DND-41 (cell line): ENCODE results near the gene RGS21.

Experiments used
- ATAC-seq: fragments of 200-7000 bp; cut with Tn5 transposase; 3 replicates; pipeline ENCODE4 v1.9.1; 2021; ENCODE audit warnings: low read depth; ENCODE audit not compliant: insufficient read depth
- DNase-seq: peaks from one replicate; pipeline ENCODE4 v3.0.0-alpha.2; 2020
- H2AFZ ChIP-seq: 2 replicates; pipeline ENCODE4 v1.6.0; 2012; ENCODE audit warnings: low read depth, low read length
- H3K27ac ChIP-seq: 2 replicates; pipeline ENCODE4 v1.5.1; 2012; ENCODE audit warnings: low read length, inconsistent platforms
- H3K27me3 ChIP-seq: fragments of 200-600 bp; sonication (generic); 2 replicates; pipeline ENCODE4 v1.6.0; 2012; ENCODE audit warnings: low read length, mild to moderate bottlenecking, inconsistent platforms; ENCODE audit not compliant: insufficient read depth, poor library complexity
- H3K36me3 ChIP-seq: 2 replicates; pipeline ENCODE4 v1.5.1; 2012; ENCODE audit warnings: low read length, inconsistent platforms; ENCODE audit not compliant: insufficient read depth
- H3K4me1 ChIP-seq: 2 replicates; pipeline ENCODE4 v1.5.1; 2012; ENCODE audit warnings: mild to moderate bottlenecking, low read length; ENCODE audit not compliant: insufficient read depth
- H3K4me2 ChIP-seq: 2 replicates; pipeline ENCODE4 v1.6.0; 2012; ENCODE audit warnings: mild to moderate bottlenecking, moderate library complexity, low read length, inconsistent platforms; ENCODE audit not compliant: insufficient read depth
- H3K4me3 ChIP-seq, 2 experiments: fragments of 200-600 bp in 1 of 2; shearing (Covaris generic) in 1 of 2; 2 replicates each; pipeline ENCODE4 v1.5.1; 2012 to 2016; ENCODE audit warnings: inconsistent platforms in 2 of 2, low read length in 2 of 2, mild to moderate bottlenecking in 2 of 2, low read depth in 1 of 2, moderate library complexity in 1 of 2
- H3K79me2 ChIP-seq: 2 replicates; pipeline ENCODE4 v1.6.0; 2012; ENCODE audit warnings: low read length, inconsistent platforms; ENCODE audit not compliant: insufficient read depth
- H3K9ac ChIP-seq: 2 replicates; pipeline ENCODE4 v1.6.0; 2012; ENCODE audit warnings: low read depth, mild to moderate bottlenecking, inconsistent platforms, low read length, moderate library complexity
- H3K9me3 ChIP-seq: 2 replicates; pipeline ENCODE4 v1.5.1; 2012; ENCODE audit warnings: low read length, moderate library complexity, mild to moderate bottlenecking, inconsistent platforms; ENCODE audit not compliant: insufficient read depth, severe bottlenecking
- H4K20me1 ChIP-seq: 2 replicates; pipeline ENCODE4 v1.6.0; 2012; ENCODE audit warnings: low read length; ENCODE audit not compliant: insufficient read depth
- EZH2 ChIP-seq: IDR thresholded peaks from 3 replicates; pipeline ENCODE4 v1.6.1; 2012; ENCODE audit warnings: borderline replicate concordance, low read depth, mild to moderate bottlenecking, moderate library complexity, low read length, inconsistent platforms; ENCODE audit not compliant: severe bottlenecking
- TF ChIP-seq, protein P1 (sequence below): IDR thresholded peaks from 2 replicates; pipeline ENCODE4 v1.5.1; 2012; ENCODE audit warnings: borderline replicate concordance, low read length, moderate library complexity, mild to moderate bottlenecking; ENCODE audit not compliant: poor library complexity, severe bottlenecking; ENCODE audit errors: extremely low read depth

RGS21 gene

DNA sequence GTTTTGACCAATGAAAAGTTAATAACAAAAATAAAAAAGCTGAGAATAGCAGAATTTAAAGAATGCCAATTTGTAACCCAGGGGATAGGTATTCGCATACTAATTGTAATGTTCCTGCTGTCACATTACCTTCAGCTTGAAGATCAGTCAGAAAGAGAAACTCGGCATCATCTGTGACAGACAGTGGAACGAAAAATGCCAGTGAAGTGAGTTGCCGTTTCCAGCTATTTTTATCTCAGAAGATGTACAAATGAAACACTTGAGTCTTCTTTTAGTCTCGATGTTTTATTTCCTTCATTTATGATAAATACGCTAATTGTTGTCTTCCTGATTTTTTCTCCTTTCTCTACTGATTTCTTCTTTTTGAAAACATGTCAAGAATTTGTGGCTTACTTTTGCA is 26.1 kb downstream of the RGS21 start:
- no peaks in the 10 kb centered on the region for H3K4me1 ChIP-seq
- no peaks in the 10 kb centered on the region for H3K79me2 ChIP-seq
- H3K36me3 ChIP-seq = no peaks in the 10 kb centered on the region
- H3K27ac ChIP-seq = no peak overlapping the region
- H2AFZ ChIP-seq = no peak overlapping the region; the same call in 1 of the 2 replicates
- H3K4me2 ChIP-seq = no peak overlapping the region
- no peaks in the 10 kb centered on the region for H4K20me1 ChIP-seq
- TF ChIP-seq, protein P1, sequence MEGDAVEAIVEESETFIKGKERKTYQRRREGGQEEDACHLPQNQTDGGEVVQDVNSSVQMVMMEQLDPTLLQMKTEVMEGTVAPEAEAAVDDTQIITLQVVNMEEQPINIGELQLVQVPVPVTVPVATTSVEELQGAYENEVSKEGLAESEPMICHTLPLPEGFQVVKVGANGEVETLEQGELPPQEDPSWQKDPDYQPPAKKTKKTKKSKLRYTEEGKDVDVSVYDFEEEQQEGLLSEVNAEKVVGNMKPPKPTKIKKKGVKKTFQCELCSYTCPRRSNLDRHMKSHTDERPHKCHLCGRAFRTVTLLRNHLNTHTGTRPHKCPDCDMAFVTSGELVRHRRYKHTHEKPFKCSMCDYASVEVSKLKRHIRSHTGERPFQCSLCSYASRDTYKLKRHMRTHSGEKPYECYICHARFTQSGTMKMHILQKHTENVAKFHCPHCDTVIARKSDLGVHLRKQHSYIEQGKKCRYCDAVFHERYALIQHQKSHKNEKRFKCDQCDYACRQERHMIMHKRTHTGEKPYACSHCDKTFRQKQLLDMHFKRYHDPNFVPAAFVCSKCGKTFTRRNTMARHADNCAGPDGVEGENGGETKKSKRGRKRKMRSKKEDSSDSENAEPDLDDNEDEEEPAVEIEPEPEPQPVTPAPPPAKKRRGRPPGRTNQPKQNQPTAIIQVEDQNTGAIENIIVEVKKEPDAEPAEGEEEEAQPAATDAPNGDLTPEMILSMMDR = no peak
- TF ChIP-seq EZH2 = no peak
- H3K9ac ChIP-seq = no peak overlapping the region
- ATAC-seq (no peak), DNase-seq (no peak)
- H3K9me3 ChIP-seq = no peaks in the 10 kb centered on the region
- no peak overlapping the region for H3K4me3 ChIP-seq
- no peaks in the 10 kb centered on the region for H3K27me3 ChIP-seq

- H2AFZ ChIP-seq = no peak overlapping the region
- no peaks in the 10 kb centered on the region for H3K9me3 ChIP-seq
- no peak overlapping the region for H3K4me3 ChIP-seq
- no peak overlapping the region for H3K27ac ChIP-seq
- no peaks in the 10 kb centered on the region for H4K20me1 ChIP-seq
- H3K4me1 ChIP-seq = no peaks in the 10 kb centered on the region
- no peak overlapping the region for H3K4me2 ChIP-seq
- no peak for DNase-seq
- no peaks in the 10 kb centered on the region for H3K79me2 ChIP-seq
- no peak for ATAC-seq
- no peak overlapping the region for H3K9ac ChIP-seq
- H3K27me3 ChIP-seq = no peaks in the 10 kb centered on the region
- no peaks in the 10 kb centered on the region for H3K36me3 ChIP-seq
- TF ChIP-seq EZH2 = no peak
Observed at GRCh38 chr1:192343344-192343743, 26.6 kb downstream of the RGS21 start.

- TF ChIP-seq EZH2 = no peak
- TF ChIP-seq, protein P1 = no peak
- H3K79me2 ChIP-seq = no peaks in the 10 kb centered on the region
- no peak overlapping the region for H2AFZ ChIP-seq
- no peak overlapping the region for H3K27ac ChIP-seq
- no peak overlapping the region for H3K4me3 ChIP-seq
- no peaks in the 10 kb centered on the region for H4K20me1 ChIP-seq
- H3K36me3 ChIP-seq = no peaks in the 10 kb centered on the region
- no peak for DNase-seq
- no peaks in the 10 kb centered on the region for H3K27me3 ChIP-seq
- no peaks in the 10 kb centered on the region for H3K9me3 ChIP-seq
- no peak overlapping the region for H3K9ac ChIP-seq
- no peak overlapping the region for H3K4me2 ChIP-seq
- ATAC-seq = no peak
- H3K4me1 ChIP-seq = no peaks in the 10 kb centered on the region
Observed at GRCh38 chr1:192349314-192349713, 32.5 kb downstream of the RGS21 start.

DNA sequence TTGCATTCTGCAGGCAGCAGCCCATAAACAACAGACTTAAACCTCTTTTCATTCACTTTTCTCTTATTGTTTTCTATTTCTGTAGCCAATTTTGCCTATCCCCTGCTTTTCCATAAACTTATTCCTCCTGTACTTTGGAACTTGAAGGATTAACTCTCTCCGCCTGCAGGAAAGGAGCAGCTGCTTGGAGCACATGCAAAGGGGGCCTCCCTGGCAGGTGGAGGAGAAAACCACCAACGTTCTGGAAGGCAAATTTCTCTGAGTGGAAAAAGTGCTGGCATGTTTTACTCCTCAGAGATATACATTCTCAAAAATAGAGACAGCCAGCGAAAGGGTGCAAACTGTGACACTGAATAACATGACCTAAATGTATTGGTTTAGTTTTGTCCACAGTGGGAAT is 33.6 kb downstream of the RGS21 start:
- no peak for ATAC-seq
- Histone ChIP-seq H3K4me2 (no peak overlapping the region), H4K20me1 (no peaks in the 10 kb centered on the region), H3K4me3 (no peak overlapping the region), H3K9me3 (no peaks in the 10 kb centered on the region), H3K27me3 (no peaks in the 10 kb centered on the region), H3K9ac (no peak overlapping the region), H3K4me1 (no peaks in the 10 kb centered on the region), H3K79me2 (no peaks in the 10 kb centered on the region), H3K27ac (no peak overlapping the region), H3K36me3 (no peaks in the 10 kb centered on the region), H2AFZ (no peak overlapping the region; the same call in 1 of the 2 replicates)
- no peak for DNase-seq
- TF ChIP-seq, protein P1 = no peak
- TF ChIP-seq EZH2 = no peak
